ENCODE results near the gene IRF4. TPM values are rescaled to one million over a fixed set of nuclear protein-coding genes. Genes with fewer than 3 reads are reported as not detected.

The IRF4 gene
- total RNA-seq, 8 experiments from 2014 or later: 0.04 to 0.24 (median 0.12) TPM; not detected in 2

GRCh38 chr6:396126-396520, 4.6 kb downstream of the IRF4 start:
- peaks cover 0 to 2% of the 10 kb centered on the region in 2 donors for H3K4me1 ChIP-seq (replicated peaks in 1 of 2)
- no peak overlapping the region for H3K27ac ChIP-seq
- H3K4me3 ChIP-seq: no peak overlapping the region
- no peak for ATAC-seq (replicated peaks in 6 of 8)
- 0 to 96% (median 66%) methylated on average over 1 to 3 of the region's 6 CpGs; no CpG with 5 or more reads in 2 of the 10 experiments for WGBS, 10 experiments
- in situ Hi-C loops (cut with MboI; ENCODE audit: low pct_unique_long_range_greater_than_20kb in 2 of 9, low sequenced_read_pairs in 9 of 9, unreplicated experiment in 9 of 9): no loop called here

DNA sequence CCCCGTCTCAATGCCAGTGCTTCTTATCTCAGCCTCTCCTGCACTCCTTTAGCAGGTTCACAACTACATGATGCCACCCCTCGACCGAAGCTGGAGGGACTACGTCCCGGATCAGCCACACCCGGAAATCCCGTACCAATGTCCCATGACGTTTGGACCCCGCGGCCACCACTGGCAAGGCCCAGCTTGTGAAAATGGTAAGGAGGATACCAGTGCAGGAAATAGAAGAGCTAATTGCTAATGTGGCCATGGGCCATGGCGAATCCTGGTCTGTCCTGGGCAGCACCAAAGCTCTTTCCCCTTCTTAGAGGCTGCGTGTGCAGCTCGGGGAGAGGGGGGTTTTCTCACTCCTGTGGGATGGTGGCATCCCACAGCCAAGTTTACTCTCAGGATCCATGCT, 5.5 kb downstream of the IRF4 start:
- no peak for ATAC-seq (replicated peaks in 6 of 8)
- in situ Hi-C loops (cut with MboI; ENCODE audit: low pct_unique_long_range_greater_than_20kb in 2 of 9, low sequenced_read_pairs in 9 of 9, unreplicated experiment in 9 of 9): no loop called here
- Histone ChIP-seq H3K27ac (no peak overlapping the region), H3K4me3 (no peak overlapping the region), H3K4me1 (replicated peaks in 1 of 2) (no peaks in the 10 kb centered on the region)
- WGBS, 10 experiments: 29 to 100% (median 92%) methylated on average over 1 to 2 of the region's 13 CpGs; no CpG with 5 or more reads in 6 of the 10 experiments

DNA sequence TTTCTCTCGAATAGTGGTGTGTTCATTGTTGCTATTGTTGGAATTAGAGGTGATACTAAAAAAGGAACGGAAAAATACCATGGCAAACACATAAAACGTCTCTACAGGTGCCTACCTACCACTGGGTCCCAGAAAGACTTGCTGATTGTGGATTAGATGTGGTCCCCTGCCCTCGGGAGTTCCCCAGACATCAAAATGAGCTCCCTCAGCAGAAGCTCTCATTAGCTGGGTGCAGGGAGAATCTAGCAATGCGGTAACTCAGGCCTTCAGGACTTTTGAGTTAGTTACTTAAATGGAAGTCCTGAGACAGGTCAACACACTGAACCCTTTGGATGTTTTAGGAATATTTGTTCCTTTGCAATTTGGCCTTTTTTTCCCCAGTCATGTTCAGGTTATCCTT, 6.1 kb downstream of the IRF4 start:
- WGBS, 10 experiments: 0 to 75% (median 67%) methylated on average over 3 to 5 of the region's 5 CpGs; no CpG with 5 or more reads in 5 of the 10 experiments
- in situ Hi-C loops (cut with MboI; ENCODE audit: low pct_unique_long_range_greater_than_20kb in 2 of 9, low sequenced_read_pairs in 9 of 9, unreplicated experiment in 9 of 9): no loop called here
- H3K4me3 ChIP-seq: no peak overlapping the region
- no peaks in the 10 kb centered on the region for H3K4me1 ChIP-seq (replicated peaks in 1 of 2)
- no peak overlapping the region for H3K27ac ChIP-seq
- no peak for ATAC-seq (replicated peaks in 6 of 8)

DNA sequence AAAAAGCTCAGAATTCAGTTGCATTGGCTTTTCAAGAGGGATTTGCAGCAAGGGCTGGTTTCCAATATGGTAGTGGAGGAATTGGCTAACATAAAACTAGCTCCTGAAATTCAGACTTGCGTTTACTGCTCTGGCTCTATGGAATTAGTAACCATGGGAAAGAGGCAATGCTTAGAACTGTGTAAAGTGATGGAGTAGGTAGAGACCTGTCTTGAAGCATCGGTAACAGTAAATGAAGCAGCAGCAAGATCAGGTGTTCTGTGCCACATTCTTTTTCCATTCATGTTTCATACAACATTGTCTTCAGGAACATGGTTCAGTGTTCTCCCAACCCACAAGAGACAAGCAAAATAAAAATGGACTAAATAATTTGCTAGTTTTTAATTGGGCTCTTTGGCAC, 6.5 kb downstream of the IRF4 start:
- Histone ChIP-seq H3K27ac (no peak overlapping the region), H3K4me3 (no peak overlapping the region), H3K4me1 (replicated peaks in 1 of 2) (no peaks in the 10 kb centered on the region)
- 33 to 92% (median 79%) methylated on average over 1 to 2 of the region's 2 CpGs; no CpG with 5 or more reads in 2 of the 10 experiments for WGBS, 10 experiments
- ATAC-seq (replicated peaks in 6 of 8): no peak
- in situ Hi-C loops (cut with MboI; ENCODE audit: low pct_unique_long_range_greater_than_20kb in 2 of 9, low sequenced_read_pairs in 9 of 9, unreplicated experiment in 9 of 9): no loop called here

DNA sequence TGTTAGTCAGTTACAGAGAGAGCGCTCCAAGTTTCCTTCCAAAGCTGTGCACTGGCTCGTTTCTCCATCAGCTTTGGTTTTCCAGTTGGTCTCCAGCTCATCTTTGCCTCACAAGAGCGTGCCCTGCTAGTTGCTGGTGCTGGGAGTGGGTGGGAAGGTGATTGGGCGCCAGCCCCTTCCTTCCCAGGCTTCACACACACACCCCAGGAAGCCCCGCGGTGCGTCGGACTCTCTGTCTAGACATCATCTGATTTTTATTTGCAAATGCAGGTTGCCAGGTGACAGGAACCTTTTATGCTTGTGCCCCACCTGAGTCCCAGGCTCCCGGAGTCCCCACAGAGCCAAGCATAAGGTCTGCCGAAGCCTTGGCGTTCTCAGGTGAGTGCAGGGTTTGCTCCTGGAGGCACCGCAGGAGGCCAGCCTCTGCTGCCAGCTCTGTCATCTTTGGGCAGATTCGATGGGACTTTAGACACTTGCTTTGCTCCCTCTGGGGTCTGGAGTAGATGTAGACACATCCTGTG, 7.1 kb downstream of the IRF4 start:
- Histone ChIP-seq H3K4me3 (no peak overlapping the region), H3K4me1 (replicated peaks in 1 of 2) (no peaks in the 10 kb centered on the region), H3K27ac (no peak overlapping the region)
- in situ Hi-C loops (cut with MboI; ENCODE audit: low pct_unique_long_range_greater_than_20kb in 2 of 9, low sequenced_read_pairs in 9 of 9, unreplicated experiment in 9 of 9): no loop called here
- ATAC-seq (replicated peaks in 6 of 8): no peak
- WGBS, 10 experiments: 25 to 100% (median 88%) methylated on average over 1 to 7 of the region's 13 CpGs; no CpG with 5 or more reads in 4 of the 10 experiments

GRCh38 chr6:399785-400534, 8.4 kb downstream of the IRF4 start:
- in situ Hi-C loops (cut with MboI; ENCODE audit: low pct_unique_long_range_greater_than_20kb in 2 of 9, low sequenced_read_pairs in 9 of 9, unreplicated experiment in 9 of 9): no loop called here

GRCh38 chr6:400815-401214, 9.3 kb downstream of the IRF4 start:
- WGBS, 10 experiments: 40 to 87% (median 68%) methylated on average over 1 to 6 of the region's 6 CpGs; no CpG with 5 or more reads in 1 of the 10 experiments
- H3K27ac ChIP-seq: no peak overlapping the region
- in situ Hi-C loops (cut with MboI; ENCODE audit: low pct_unique_long_range_greater_than_20kb in 2 of 9, low sequenced_read_pairs in 9 of 9, unreplicated experiment in 9 of 9): no loop called here
- no peak overlapping the region for H3K4me3 ChIP-seq
- no peaks in the 10 kb centered on the region for H3K4me1 ChIP-seq (replicated peaks in 1 of 2)
- ATAC-seq (replicated peaks in 6 of 8): no peak

More at GRCh38 chr6:399785-400534, 8.4 kb downstream of the IRF4 start:
- H3K4me1 ChIP-seq (replicated peaks in 1 of 2): no peaks in the 10 kb centered on the region
- ATAC-seq (replicated peaks in 6 of 8): no peak
- H3K27ac ChIP-seq: no peak overlapping the region
- 20 to 79% (median 61%) methylated on average over 2 to 10 of the region's 11 CpGs for WGBS, 10 experiments
- H3K4me3 ChIP-seq: no peak overlapping the region

- no peak overlapping the region for H3K27ac ChIP-seq
- H3K4me1 ChIP-seq (replicated peaks in 1 of 2): no peaks in the 10 kb centered on the region
- no peak for ATAC-seq (replicated peaks in 6 of 8)
- H3K4me3 ChIP-seq: no peak overlapping the region
- 58 to 100% (median 83%) methylated on average over 2 to 17 of the region's 27 CpGs; no CpG with 5 or more reads in 2 of the 10 experiments for WGBS, 10 experiments
- in situ Hi-C loops (cut with MboI; ENCODE audit: low pct_unique_long_range_greater_than_20kb in 2 of 9, low sequenced_read_pairs in 9 of 9, unreplicated experiment in 9 of 9): no loop called here
Observed at GRCh38 chr6:401239-401993, 9.9 kb downstream of the IRF4 start.

GRCh38 chr6:401994-402640, 10.6 kb downstream of the IRF4 start:
- in situ Hi-C loops (cut with MboI; ENCODE audit: low pct_unique_long_range_greater_than_20kb in 2 of 9, low sequenced_read_pairs in 9 of 9, unreplicated experiment in 9 of 9): no loop called here
- ATAC-seq (replicated peaks in 6 of 8): no peak
- no peaks in the 10 kb centered on the region for H3K4me1 ChIP-seq (replicated peaks in 1 of 2)
- no peak overlapping the region for H3K4me3 ChIP-seq
- WGBS, 10 experiments: 0 to 93% (median 81%) methylated on average over 2 to 10 of the region's 14 CpGs; no CpG with 5 or more reads in 2 of the 10 experiments
- no peak overlapping the region for H3K27ac ChIP-seq

DNA sequence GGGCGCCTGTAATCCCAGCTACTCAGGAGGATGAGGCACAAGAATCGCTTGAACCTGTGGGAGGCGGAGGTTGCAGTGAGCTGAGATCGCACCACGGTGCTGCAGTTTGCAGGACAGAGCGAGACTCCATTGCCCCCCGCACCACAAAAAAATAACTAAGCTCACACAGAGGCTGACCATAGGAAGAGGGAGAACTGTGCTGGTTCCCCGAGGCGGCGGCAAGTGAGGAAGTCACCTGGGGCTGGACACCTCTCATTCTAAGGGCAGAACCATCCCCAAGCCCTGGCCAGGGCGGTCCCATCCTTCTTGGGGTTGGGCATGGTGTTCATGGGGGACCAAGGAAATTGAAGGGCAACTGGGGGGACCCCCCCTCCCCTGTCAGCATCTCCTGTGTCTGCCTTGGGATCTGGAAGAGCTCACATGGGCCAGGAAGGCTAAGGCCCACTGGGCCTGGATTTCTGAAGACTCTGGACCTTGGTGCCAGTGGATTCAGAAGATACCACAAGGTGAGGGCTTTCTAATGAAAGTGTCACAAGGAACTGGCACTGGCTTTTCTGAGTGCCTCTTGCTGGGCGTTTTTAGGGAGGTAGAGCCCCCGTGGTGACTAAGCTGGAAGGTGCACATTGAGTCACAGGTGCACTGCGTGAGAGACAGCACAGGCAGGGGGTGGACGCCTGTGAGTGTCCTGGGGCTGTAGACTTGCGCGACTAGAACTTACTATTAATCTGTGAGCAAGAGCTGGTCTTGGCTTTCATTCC, 11.5 kb downstream of the IRF4 start:
- no peak for ATAC-seq (replicated peaks in 6 of 8)
- in situ Hi-C loops (cut with MboI; ENCODE audit: low pct_unique_long_range_greater_than_20kb in 2 of 9, low sequenced_read_pairs in 9 of 9, unreplicated experiment in 9 of 9): no loop called here
- WGBS, 10 experiments: 13 to 100% (median 62%) methylated on average over 2 to 9 of the region's 17 CpGs; no CpG with 5 or more reads in 1 of the 10 experiments
- H3K27ac ChIP-seq: no peak overlapping the region
- no peak overlapping the region for H3K4me3 ChIP-seq
- H3K4me1 ChIP-seq (replicated peaks in 1 of 2): no peaks in the 10 kb centered on the region

- no peak overlapping the region for H3K4me3 ChIP-seq
- in situ Hi-C loops (cut with MboI; ENCODE audit: low pct_unique_long_range_greater_than_20kb in 2 of 9, low sequenced_read_pairs in 9 of 9, unreplicated experiment in 9 of 9): no loop called here
- H3K27ac ChIP-seq: no peak overlapping the region
- H3K4me1 ChIP-seq (replicated peaks in 1 of 2): no peaks in the 10 kb centered on the region
- ATAC-seq (replicated peaks in 6 of 8): no peak
- 26 to 94% (median 73%) methylated on average over 1 to 16 of the region's 19 CpGs for WGBS, 10 experiments
Observed at GRCh38 chr6:403659-404655, 12.4 kb downstream of the IRF4 start.
